ENCODE measurements around the gene ECT2L. TPM values are rescaled to one million over a fixed set of nuclear protein-coding genes. Genes with fewer than 3 reads are reported as not detected.
"Not testable (repeated sequence)": the region's sequence is repeated elsewhere in the genome, so short reads cannot be mapped to it uniquely, and the experiment has no call there.

Gene ECT2L
- polyA plus RNA-seq, 3 donors = 0.01 TPM; not detected in 2

DNA sequence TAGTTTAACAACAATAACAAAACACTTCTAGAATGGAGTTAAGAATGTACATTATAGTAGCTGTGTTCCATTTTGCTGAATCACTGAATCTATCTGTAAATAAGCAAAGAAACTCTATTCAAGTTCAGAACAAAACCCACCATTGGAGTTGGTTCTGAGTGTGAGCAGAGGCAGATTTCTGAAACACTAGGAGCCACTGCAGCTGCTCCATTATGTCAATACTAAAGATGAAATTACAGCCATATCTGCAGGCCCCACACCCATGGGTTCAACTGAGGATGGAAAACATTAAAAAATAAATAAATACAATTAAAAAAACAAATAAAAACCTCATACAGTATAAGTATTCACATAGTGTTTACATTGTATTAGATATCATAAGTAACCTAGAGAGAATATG, 101.1 kb downstream of the ECT2L start:
- H3K27ac ChIP-seq (ENCODE audit: low read depth, low read length) = no peak overlapping the region

GRCh38 chr6:138907167-138907566, 111.3 kb downstream of the ECT2L start:
- H3K27ac ChIP-seq (ENCODE audit: low read depth, low read length) = no peak overlapping the region
- 87 to 89% (median 89%) methylated on average over 7 of the region's 7 CpGs for WGBS, 3 donors

GRCh38 chr6:138909511-138909910, 113.6 kb downstream of the ECT2L start:
- 73 to 92% (median 78%) methylated on average over 4 of the region's 4 CpGs for WGBS, 3 donors
- no peak overlapping the region for H3K27ac ChIP-seq (ENCODE audit: low read depth, low read length)

GRCh38 chr6:138909975-138910374, 114.1 kb downstream of the ECT2L start:
- 90 to 100% (median 93%) methylated on average over 1 of the region's 1 CpG for WGBS, 3 donors
- no peak overlapping the region for H3K27ac ChIP-seq (ENCODE audit: low read depth, low read length)

DNA sequence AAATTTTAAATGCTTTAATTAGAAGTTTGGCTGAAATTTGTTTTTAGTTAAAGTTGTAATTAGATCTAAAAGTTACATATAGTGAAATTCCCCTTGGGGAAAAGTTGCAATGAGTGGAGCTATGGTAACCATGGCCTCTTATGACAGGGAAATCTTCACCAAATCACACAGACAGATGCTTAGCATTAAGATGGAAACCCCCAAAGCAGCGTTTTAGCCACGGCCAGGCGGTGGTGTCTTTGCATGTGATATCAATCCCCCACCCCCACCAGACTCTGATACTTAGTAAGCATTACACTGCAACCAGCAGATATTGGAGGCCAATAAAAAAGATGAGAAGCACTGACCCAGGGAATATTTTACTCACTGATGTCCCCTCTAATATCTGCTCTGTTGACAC, 116.4 kb downstream of the ECT2L start:
- no peak overlapping the region for H3K27ac ChIP-seq (ENCODE audit: low read depth, low read length)
- 80 to 82% (median 82%) methylated on average over 3 of the region's 3 CpGs for WGBS, 3 donors

- H3K27ac ChIP-seq (ENCODE audit: low read depth, low read length) = no peak overlapping the region
- 79 to 100% (median 90%) methylated on average over 1 of the region's 1 CpG for WGBS, 3 donors
These were observed 118.8 kb downstream of the ECT2L start for GRCh38 chr6:138914701-138915100.

- H3K27ac ChIP-seq (ENCODE audit: low read depth, low read length) = no peak overlapping the region
- 78 to 95% (median 86%) methylated on average over 3 of the region's 3 CpGs for WGBS, 3 donors
These were observed 125.0 kb downstream of the ECT2L start for GRCh38 chr6:138920906-138921305.

DNA sequence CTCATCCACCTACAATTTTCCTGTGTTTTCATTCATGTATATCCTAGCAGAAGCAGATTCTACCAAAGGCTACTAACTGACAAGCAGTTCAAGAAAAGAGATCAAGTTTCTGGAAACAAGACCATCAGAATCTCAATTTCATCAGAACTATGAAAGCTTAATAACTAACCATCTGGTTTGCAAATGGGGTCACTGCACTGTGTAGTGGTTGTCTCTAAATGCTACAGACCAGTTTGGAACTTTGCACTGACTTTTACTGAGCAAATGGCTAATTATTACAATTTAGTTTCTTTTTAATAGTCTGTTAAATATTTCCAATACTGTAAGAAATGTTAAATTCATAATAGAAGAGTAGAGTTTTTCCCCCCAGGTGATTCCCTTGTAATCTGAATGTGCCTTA, 127.7 kb downstream of the ECT2L start:
- no peak overlapping the region for H3K27ac ChIP-seq (ENCODE audit: low read depth, low read length)

- H3K27ac ChIP-seq (ENCODE audit: low read depth, low read length) = no peak overlapping the region
- 90 to 95% (median 94%) methylated on average over 2 of the region's 2 CpGs for WGBS, 3 donors
These were observed 129.9 kb downstream of the ECT2L start for GRCh38 chr6:138925806-138926205.

DNA sequence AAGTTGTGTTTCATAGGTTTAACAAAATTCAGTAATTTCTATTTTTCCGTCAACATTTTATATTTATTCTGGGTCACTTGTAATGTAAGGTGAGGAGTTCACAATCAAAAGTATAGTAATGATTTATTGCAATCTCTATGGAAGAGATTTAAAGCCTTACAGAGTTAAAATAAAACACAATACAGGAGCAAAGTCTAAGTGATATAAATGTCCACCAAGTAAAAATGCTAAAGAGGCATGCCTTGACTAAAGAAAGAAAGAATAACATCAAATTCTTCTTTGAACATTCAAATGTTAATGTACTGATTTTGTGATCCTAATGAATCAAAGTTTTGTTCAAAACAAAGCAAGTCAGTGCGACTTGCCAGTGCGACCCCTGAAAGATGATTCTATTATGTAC, 130.7 kb downstream of the ECT2L start:
- H3K27ac ChIP-seq (ENCODE audit: low read depth, low read length) = no peak overlapping the region
- WGBS, 3 donors = 91 to 97% (median 96%) methylated on average over 3 of the region's 3 CpGs

DNA sequence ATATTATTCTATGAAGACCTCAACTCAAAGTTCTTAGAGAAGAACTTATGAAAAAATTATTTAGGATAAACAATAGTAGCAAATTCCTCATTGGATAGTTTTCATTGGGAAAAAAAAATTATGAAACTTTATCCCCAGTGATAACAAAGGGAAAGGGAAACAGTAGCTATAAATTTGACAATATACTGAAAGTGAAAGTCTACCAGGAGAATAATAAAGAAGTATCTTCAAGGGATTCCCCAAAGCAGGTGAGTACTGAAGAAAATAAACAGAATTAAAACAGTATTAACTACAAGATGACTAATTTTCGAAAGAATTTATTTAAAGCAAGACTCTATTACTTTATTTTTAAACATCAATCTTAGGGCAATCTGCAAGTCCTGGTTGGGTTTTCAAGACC, 135.8 kb downstream of the ECT2L start:
- no peak overlapping the region for H3K27ac ChIP-seq (ENCODE audit: low read depth, low read length)
- WGBS, 3 donors = 93 to 100% (median 99%) methylated on average over 1 of the region's 1 CpG

GRCh38 chr6:138936873-138937272, 141.0 kb downstream of the ECT2L start:
- WGBS, 3 donors = 98 to 100% (median 100%) methylated on average over 1 of the region's 1 CpG
- not testable (repeated sequence) for H3K27ac ChIP-seq (ENCODE audit: low read depth, low read length)

- H3K27ac ChIP-seq (ENCODE audit: low read depth, low read length) = no peak overlapping the region
These were observed 147.3 kb downstream of the ECT2L start for GRCh38 chr6:138943089-138943625.

DNA sequence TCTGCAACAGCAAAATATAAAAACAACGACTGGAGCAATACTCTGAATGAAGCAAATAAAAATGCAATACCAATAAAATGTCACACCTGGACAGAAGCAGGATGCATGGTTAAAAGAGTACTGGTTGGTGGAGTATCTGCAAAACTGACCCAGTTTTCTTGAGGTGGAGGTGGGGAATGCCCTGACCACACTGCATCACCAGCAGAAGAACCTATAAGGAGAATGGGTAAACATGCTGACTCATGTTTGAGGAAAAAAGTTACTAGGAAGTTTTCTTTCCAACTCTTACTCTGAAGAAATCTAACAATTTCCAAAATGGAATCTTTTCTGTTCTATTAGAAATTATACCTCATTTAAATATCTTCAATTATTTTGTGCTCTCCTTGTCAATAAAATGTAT, 148.5 kb downstream of the ECT2L start:
- 83 to 88% (median 86%) methylated on average over 1 of the region's 1 CpG for WGBS, 3 donors
- H3K27ac ChIP-seq (ENCODE audit: low read depth, low read length) = no peak overlapping the region

More at GRCh38 chr6:138943089-138943625, 147.3 kb downstream of the ECT2L start:
- WGBS, 3 donors = 96 to 99% (median 98%) methylated on average over 2 of the region's 2 CpGs

DNA sequence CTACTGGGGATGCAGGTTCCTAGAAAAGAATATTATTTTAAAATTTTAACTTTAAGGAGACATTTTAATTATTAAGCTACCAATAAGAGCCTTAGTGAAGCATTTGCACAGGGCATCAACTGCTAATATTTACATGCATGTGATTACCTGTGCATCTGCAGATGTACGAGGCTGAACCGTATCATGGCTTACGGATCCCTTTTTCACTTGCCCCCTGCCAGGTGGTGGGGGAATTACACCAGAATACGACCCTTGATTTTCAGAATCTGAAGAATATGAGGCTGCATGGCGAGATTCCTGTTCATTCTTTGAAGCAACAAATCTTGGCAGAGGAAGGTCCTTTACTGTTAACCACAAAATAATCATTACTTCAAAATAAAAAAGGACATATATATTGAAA, 149.5 kb downstream of the ECT2L start:
- 94 to 96% (median 96%) methylated on average over 5 of the region's 5 CpGs for WGBS, 3 donors
- no peak overlapping the region for H3K27ac ChIP-seq (ENCODE audit: low read depth, low read length)

DNA sequence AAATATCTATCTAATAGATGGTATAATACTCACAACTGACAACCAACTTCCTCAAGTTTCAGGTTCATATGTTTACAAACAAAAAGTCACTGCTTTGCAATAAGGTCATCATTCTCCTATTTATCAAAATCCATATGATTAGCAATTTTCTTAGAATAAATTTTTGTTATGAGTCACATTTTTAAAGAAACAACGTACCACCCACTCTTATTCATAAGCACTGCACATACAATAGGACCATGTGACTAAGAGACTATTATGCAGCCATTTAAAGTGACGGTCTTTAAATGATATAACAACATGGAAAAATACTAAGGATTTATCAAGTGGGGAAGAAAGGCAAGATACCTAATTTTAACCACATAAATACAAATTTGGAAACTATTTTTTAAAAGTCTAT, 152.1 kb downstream of the ECT2L start:
- H3K27ac ChIP-seq (ENCODE audit: low read depth, low read length) = no peak overlapping the region
- 87 to 93% (median 88%) methylated on average over 2 of the region's 2 CpGs for WGBS, 3 donors

- WGBS, 3 donors = 38 to 97% (median 86%) methylated on average over 1 of the region's 1 CpG
- H3K27ac ChIP-seq (ENCODE audit: low read depth, low read length) = no peak overlapping the region
These were observed 152.8 kb downstream of the ECT2L start for GRCh38 chr6:138948546-138949179.

- no peak overlapping the region for H3K27ac ChIP-seq (ENCODE audit: low read depth, low read length)
- WGBS, 3 donors = 24 to 64% (median 53%) methylated on average over 1 of the region's 1 CpG
These were observed 157.6 kb downstream of the ECT2L start for GRCh38 chr6:138953451-138953850.
